HG03196 (cell line): ENCODE data around the gene ARL3.

Experiments
- ATAC-seq: cut with Tn5 transposase; IDR thresholded peaks from one replicate; pipeline ENCODE4 v1.9.1; 2021; ENCODE audit not compliant: unreplicated experiment

Gene ARL3

DNA sequence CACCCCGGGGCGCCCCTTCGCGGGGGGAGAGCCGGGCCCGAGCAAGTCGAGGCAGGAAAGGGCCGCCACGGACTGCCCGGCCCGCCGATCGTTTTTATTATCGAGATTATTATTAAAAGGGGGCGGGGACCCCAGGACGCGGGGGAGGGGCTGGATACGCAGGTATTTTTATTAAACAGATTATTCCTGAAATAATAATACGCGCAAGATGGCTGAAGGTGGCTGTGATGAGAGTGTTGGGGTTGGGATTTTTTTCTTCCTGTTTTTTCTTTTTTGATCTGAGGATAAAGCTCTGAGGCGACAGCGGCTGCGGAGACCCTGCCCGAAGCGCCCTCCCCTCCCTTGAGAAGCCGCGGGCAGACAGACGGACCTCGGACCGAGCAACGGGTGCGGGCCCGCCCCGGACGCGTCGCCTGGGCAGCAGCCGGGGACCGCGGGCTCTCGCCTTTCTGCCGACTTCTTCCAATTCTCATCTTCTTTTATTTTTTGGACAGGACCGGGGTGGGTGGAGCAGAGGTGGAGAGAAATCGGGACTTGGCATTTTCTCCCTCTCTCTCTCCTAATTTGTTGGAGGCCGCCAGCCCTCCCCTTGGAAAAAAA lies 71.4 kb downstream of the ARL3 start:
- ATAC-seq, result no peak

DNA sequence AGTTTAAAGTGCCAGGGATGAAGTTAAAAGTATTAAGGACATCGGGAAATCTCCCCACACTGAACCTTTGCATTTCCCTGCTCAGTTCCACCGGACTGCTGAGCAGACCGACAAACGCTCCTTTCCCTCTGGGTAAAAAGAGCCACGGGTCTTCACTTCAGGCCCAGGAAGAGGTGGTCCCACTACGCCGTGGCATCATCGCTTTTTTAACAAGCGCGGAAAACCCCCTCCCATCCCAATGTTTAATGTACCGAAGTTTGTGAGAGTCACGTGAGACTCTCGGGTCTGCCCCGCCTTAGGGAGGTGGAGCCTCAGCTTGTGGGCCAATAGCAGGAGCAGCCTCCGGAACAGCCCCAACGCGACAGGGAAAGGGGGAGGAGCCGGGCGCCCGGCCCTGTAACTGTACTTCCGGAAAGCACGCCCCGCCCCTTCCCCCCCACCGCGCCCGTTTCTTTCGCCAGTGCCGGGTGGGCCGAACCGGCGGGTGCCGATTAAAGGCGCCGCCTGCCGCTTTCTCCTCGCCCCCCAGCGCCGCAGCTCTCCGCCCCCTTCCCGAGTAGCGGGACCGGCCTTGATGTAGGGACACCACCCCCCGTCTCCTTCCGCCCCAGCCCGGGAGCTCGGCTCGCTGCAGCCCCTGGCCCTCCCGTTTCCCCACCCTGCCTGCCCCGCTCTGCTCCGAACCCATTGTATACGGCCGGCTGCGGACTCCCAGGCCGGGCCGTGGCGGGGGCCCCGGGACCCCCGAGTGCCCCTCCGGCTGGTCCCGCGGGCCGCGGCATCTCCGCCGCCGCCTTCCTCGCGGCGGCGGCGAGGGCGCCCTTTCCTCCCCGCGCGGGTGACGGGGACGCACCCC lies 72.1 kb downstream of the ARL3 start:
- ATAC-seq, result peak; percentile 39

DNA sequence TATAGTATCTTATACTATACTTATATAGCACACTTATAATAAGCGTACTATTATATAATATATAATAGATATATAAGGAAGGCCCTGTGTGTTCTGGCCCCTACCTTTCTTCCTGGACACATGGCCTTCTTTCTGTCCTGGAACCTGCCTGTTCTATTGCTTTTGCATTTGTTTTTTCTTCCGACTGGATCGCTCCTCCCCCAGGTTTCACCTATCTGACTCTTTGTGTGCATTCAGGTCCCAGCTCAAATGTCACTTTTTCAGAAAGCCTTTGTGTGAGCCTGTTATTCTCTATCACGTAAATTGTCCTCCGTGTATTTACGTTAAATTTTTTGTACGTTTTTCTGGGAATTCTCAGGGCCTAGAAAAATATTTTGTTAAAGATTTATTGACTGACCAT lies 72.8 kb downstream of the ARL3 start:
- no peak for ATAC-seq

DNA sequence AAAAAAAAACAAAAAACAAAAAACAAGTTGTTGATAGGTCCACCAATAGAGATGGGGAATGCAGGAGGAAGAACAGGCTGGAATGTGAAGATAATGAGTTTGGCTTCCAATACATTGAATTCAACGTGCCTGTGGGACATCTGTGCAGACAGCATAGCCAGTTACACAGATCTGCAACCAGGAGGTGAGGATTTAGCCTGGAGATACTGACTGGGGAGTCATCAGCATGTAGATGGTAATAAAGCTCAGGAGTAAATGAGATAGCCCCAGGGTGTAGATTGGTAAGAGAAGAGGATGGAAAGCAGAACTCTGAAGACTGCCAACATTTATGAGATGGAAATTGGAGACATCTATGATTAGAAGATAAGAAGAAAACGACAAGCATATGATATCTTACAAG lies 74.7 kb downstream of the ARL3 start:
- ATAC-seq, result no peak

DNA sequence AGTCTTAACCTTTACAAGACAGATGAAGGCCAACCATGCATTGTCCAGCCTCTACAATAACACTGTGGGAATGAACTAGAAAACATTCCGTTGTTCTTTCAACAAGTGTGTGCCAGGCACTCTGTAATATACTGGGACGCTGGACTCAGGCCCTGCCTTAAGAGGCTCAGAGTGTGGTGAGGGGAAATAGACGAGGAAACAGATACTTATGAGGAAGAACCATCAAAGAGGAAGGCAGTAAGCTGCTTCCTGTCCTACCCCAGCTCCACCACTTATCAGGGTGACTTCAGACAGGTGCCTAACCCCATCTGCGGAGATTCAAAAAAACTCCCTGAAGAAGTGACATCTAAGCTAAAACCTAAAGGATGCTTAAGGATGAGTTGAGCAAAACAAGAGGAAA lies 78.8 kb downstream of the ARL3 start:
- ATAC-seq, result no peak

DNA sequence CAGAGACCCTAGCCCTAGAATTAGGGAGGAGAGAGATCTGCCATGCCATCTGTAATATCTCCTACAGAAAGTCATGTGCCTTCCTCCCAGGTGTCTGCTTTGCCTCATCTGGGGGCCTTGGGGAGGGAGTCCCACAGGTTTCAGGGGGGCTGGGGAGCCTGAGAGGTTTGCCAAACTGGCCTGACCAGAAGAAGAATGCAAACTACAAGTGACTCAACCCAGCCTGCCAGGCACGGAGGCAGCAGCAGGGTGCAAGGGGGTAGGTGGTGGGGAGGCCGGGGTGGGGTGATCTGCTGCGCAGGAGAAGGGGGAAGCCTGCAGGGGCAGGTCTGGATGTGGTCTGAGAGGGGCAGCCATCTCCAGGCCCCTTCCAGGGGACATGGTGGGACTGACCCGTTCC lies 79.5 kb downstream of the ARL3 start:
- no peak for ATAC-seq

DNA sequence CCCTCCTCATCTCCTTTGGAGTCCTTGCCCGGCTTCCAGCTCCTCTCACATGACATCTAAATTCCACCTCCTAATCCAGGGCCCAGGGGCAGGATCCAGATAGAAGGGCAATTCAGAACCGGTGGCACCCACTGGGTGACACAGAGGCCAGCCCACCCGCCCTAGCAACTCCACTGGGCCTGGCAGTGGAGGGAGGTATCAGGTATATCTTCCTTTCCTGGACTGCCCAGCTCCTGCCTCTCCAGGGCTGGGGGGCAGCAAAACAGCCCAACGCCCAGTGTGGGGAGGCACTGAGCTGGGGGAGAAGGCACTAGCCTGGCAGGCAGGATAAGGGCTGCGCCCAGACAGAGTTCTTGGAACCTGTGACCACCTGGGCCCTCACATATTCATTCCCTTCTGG lies 80.3 kb downstream of the ARL3 start:
- ATAC-seq, result no peak

DNA sequence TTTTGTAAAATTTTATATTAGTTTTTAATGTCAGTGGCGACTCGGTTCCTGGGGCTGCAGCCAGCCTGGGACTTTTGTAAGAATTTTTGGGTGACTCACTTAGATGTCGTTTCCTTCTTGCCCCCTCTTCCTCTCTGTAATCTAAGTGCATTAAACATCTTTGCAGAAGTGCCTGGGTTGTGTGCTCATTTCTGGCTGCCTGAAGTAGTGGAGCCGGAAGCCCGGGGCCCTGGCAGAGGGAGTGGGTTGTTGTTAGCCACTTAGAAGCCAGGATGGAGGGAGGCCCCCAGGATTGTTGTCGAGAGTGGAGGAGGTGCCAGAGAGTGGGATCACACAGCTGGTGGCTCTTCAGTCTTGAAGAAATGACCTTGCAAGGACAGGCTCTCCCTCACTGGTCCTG lies 80.9 kb downstream of the ARL3 start:
- ATAC-seq, result no peak

DNA sequence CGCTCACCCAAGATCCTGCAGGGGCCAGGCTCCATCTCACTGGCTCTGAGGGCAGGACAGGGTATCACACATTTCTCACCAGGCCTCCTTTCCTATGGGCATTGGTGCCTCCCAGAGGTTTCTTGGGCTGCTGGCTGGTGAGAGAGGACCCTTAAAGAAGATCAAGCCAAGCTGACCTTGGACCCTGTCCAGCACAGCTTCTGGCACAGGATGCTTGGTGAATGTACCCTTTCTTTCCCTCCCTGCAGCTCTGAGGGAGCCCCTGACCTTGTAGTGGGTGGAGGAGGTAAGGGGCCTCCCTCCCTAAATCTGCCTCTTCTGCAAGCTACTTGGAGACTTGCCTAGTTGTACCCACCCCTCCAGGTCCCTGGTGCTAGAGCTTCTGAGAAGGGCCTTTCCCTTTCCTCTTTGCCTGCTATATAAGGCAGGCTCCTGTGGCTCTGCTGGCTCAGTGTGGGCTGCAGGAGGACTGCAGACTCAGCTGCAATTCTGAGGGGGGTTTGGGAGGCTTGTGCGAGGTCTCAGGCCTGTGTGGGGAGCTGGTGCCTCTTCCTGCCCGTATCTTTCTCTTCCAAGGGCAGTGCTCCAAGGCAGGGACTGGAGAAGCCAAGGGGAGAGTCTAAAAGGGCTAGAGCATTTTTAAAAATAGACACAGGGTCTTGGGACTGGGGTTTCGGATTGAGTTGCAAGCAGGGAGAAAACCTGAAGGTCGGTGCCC lies 81.6 kb downstream of the ARL3 start:
- no peak for ATAC-seq

DNA sequence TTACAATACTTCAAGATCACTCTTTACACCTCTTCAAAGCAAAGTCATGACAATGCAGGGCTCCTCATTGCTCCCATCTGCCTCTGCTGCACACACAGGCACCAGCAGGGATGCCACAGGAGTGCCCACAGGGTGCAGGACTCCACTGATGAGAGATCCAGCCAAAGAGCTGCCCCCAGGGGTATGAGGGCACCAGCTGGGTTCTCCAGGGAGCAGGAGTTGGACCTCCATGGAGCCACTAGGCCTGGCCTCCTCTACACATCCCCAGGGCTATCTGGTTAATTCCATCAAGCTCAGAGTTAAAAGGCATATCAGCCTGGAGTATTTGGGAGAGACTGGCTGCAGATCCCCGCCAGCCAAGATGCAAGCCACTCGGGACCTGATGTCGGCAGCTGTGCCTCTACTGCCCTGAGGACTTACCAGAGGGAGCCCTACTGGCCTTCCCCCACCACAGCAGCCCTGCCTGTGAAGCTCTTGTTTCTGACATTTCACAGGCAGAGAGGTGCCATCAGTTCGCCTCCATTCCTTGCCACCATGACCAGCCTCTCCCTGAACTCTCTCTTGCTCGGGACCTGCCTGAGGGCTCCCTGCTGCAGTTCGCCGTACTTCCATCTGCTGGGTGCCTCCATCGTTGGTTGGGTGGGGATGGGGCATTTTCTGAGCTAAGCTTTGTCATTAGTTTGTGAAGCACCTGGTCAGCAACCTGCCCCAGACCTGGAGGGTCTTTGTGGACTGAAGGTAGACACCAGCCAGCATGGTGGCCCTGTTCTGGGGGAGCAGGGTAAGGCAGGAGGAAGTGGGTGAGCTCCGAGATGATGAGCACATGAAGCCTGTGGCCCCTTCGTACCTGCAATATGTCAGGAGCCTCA lies 82.4 kb downstream of the ARL3 start:
- ATAC-seq, result no peak

DNA sequence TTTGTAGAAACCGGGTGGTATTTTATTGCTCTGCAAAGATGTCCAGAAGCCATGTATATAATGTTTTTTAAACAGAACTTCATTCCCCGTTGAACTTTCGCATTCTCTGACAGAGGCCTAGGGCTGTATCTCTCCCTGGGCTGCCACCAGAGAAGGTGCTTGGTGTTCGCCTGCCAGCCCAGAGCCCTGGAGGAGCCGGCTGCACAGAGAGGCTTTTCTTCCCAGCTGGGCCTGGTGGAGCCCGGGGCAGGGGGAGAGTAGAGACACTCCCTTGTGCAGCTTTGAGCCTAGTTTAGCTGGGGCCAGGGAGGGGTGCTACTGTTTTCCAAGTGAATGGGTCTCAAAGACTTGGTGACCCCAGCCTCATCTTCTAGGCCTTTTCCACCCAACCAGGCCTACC lies 83.5 kb downstream of the ARL3 start:
- no peak for ATAC-seq

DNA sequence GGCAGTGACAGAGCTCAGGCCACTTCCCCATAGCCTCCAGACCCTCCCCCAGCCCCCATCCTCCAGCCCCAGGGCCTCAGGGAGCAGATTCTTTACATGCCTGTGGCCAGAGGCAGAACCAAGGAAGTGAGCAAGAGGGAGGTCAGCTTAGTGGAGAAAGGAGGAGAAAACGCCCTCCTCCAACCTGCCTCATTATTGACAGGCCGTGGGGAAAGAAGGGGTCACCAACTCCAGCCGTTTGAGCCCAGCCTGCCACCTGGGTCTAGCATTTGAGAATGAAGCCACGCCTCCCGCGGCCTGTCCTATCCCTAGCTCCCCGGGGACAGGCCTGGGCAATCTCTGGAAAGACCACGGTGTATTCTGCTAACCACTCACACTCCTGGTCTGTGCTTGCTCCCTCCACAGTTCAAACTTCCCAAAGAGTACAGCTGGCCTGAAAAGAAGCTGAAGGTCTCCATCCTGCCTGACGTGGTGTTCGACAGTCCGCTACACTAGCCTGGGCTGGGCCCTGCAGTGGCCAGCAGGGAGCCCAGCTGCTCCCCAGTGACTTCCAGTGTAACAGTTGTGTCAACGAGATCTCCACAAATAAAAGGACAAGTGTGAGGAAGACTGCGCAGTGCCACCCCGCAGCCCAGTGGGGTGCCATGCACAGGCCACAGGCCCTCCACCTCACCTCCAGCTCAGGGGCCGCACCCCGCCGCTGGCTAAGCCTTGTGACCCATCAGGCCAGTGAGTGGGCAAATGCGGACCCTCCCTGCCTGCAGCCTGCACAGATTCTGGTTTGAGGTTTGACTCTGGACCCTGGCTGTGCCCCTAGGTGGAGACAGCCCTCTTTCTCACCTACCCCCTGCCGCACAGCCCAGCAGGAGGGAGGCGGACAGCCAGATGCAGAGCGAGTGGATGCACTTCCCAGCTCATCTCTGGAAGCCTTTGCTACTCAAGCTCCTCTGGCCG lies 84.3 kb downstream of the ARL3 start:
- ATAC-seq, result no peak

DNA sequence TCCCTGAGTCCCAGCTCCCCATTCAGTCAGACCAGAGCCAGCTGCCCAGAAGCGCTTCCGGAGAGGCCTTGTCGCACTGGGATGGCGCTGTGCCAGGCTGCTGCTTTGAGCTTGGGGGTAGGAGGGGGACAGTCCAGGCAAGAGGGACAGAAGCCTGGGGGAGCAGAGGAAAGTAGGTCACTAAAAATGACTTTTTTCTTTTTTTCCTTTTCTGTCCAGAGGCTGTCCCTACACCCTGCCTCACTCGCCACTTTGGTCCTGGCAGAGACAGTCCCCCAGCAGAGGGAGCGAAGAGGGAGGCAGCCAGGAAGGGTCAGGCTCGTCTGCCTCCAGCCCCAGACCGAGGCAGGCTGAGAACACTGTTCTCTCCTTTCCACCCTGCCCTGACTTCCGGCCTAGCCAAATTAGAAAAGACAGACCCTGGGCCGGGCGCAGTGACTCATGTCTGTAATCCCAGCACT lies 85.7 kb downstream of the ARL3 start:
- no peak for ATAC-seq

DNA sequence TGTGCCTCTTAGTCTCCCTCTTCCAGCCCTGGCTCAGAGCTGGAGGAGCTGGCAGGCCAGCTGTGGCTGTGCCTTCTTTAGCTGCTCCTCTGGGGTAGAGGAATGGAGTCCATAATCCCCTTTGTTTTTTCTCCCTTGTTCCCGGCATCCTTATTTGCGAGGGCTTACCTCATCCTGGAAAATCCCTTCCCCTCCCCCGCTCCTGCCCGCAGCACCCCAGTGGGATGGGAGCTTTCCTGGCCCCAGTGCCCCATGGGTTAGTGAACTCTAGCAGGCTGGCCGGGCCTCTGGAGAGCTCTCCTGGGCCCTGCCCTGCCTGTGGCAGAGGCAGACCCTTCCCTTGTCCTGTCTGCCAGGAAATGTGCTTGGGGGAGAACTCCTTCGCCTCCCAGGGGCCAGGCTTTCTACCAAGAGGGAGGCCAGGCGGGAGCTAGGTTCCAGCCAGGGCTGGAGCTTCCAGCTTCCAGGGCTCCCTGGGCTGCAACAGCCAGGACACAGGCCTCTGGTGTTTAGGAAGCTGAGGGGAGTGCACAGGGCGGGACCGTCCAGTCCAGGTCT lies 86.4 kb downstream of the ARL3 start:
- ATAC-seq, result no peak

DNA sequence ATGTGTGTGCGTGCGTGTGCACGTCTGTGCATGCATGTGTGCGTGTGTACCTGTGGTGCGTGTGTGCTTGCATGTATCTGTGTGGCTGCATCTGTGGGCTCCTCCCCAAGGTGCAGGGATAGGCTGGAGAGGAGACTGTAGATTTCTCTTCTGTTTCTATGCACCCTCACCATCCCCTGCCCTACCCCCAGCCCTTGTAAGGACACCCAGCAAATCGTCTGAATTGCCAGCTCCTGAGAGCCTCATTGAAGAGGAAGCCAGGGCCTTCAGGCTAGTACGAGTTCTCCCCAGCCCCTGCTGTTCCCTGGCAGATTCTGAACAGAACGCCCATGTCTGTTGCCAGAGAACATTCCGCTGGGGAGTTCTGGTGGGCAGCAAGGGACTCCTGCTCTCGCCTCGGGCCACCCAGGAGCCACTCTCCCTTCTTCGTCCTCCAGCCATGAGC lies 86.9 kb downstream of the ARL3 start:
- ATAC-seq, result no peak

DNA sequence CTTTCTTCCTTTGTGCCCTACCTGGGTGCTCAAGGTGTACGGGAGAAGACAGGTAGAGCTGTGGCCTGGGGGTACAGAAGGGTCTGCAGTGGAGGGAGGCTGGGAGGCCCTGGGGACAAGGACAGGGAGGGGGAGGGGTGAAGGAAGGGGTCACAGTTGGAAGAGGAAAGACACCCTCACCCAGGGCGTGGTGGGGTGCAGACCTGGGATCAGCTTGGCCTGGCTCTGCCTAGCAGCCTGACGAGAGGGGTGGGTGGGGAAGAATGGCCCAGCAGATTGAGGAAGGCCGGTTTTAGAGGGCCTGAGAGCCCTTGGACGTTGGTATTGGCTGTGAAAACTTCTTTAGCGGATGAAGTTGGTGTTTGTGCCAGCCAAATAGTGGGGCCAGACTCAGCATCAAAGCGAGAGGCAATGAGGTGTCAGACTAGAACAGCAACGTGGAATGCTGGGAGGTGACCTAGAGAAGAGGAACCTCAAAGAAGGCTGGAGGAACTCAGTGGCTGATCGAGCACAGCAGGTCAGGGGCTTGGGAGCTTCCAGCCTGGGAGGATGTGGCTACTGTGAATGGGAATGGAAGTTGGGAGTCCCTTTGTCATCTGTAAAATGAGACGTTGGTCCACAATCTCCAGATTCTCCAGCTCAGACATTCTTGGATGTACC lies 88.0 kb downstream of the ARL3 start:
- ATAC-seq, result no peak

DNA sequence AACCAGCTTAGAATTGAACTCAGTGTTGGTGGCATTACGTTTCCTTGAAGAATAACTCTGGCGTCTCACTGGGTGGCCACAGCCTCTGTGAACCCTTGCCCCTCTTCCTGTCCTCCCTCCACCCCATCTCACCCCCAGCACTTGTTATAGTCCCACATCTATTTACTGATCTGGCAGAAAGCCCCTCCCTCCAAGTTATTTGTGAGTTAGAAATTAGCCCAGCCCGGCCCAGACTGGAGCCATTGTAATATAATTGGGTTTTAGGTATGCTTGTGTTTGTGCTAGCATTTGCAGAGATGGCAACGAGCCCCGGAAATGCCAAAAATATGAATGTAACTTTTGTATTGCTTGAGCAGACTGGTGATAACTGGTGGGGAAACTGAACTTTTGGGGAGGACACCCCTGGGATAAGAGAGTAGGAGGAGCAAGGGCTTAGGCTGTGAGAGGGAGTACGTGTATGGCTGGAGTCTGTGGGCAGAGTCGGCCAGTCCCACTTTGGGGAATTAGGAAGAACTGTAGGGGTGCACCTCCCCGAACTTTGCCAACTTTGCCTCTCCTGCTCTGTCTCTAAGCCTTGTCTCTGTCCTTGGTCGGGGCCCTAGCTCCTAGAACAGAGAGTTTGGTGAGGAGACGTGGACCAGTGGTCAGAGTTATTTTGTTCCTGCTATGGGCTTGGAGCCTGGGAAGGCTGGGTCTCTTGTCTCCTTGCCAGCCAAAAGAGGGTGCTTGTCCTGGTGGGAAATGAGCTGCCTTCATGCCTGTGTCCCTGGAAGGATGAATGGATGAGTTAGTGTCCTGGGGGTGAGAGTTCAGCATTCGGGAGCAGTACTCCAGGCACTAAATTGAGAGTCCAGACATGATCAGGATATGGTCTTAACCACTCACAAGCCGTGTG lies 89.2 kb downstream of the ARL3 start:
- no peak for ATAC-seq

DNA sequence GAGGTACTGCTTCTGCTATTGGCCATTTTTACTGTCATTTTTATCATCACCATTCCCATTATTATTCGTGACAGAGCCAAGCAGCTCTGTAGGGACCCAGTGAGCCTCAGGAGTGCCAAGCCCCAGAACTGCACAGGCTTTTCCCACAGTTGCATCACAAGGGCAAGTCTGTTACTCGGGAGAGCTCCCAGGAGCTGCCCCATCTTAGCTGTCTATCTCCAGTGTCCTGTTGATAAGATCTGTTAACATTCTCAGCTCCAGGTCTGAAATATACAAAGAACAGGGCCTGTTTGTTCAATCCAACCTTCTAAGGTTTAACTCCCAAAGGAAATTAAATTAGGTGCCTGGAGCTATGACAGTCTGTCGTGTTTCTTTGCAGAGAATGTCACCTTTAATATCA lies 90.1 kb downstream of the ARL3 start:
- no peak for ATAC-seq
